ENCODE data around the gene PCYT1B.
"Not testable (repeated sequence)": the region's sequence is repeated elsewhere in the genome, so short reads cannot be mapped to it uniquely, and the experiment has no call there.

The PCYT1B gene

GRCh38 chrX:24643116-24643515, 4.0 kb downstream of the PCYT1B start:
- no peak for DNase-seq

- DNase-seq, result no peak
Measured at GRCh38 chrX:24629701-24630100, 17.4 kb downstream of the PCYT1B start.

- peak; percentile 56 for DNase-seq
Measured at GRCh38 chrX:24619647-24620046, 27.5 kb downstream of the PCYT1B start.

- DNase-seq, result no peak
Measured at GRCh38 chrX:24610516-24610915, 36.6 kb downstream of the PCYT1B start.

GRCh38 chrX:24607616-24608015, 39.5 kb downstream of the PCYT1B start:
- DNase-seq, result no peak

- not testable (repeated sequence) for DNase-seq
Measured at GRCh38 chrX:24605941-24606340, 41.2 kb downstream of the PCYT1B start.

- DNase-seq, result no peak
Measured at GRCh38 chrX:24603191-24603590, 44.0 kb downstream of the PCYT1B start.

- DNase-seq, result no peak
Measured at GRCh38 chrX:24601858-24602257, 45.3 kb downstream of the PCYT1B start.

- DNase-seq, result no peak
Measured at GRCh38 chrX:24594501-24594900, 52.6 kb downstream of the PCYT1B start.

GRCh38 chrX:24590111-24590510, 57.0 kb downstream of the PCYT1B start:
- no peak for DNase-seq

GRCh38 chrX:24577091-24577490, 70.1 kb downstream of the PCYT1B start:
- DNase-seq, result no peak

- no peak for DNase-seq
Measured at GRCh38 chrX:24575496-24575895, 71.7 kb downstream of the PCYT1B start.

- DNase-seq, result no peak
Measured at GRCh38 chrX:24574743-24575142, 72.4 kb downstream of the PCYT1B start.

- no peak for DNase-seq
Measured at GRCh38 chrX:24567169-24567568, 80.0 kb downstream of the PCYT1B start.

- DNase-seq, result no peak
Measured at GRCh38 chrX:24566240-24566639, 80.9 kb downstream of the PCYT1B start.

GRCh38 chrX:24563291-24564010, 83.7 kb downstream of the PCYT1B start:
- no peak for DNase-seq

- DNase-seq, result no peak
Measured at GRCh38 chrX:24561121-24561520, 86.0 kb downstream of the PCYT1B start.

GRCh38 chrX:24553011-24553410, 94.1 kb downstream of the PCYT1B start:
- no peak for DNase-seq

- no peak for DNase-seq
Measured at GRCh38 chrX:24550166-24550565, 97.0 kb downstream of the PCYT1B start.

- DNase-seq, result no peak
Measured at GRCh38 chrX:24547961-24548360, 99.2 kb downstream of the PCYT1B start.

GRCh38 chrX:24542756-24543155, 104.4 kb downstream of the PCYT1B start:
- DNase-seq, result no peak

GRCh38 chrX:24536551-24536950, 110.6 kb downstream of the PCYT1B start:
- no peak for DNase-seq

- no peak for DNase-seq
Measured at GRCh38 chrX:24528605-24529004, 118.5 kb downstream of the PCYT1B start.

- no peak for DNase-seq
Measured at GRCh38 chrX:24526616-24527015, 120.5 kb downstream of the PCYT1B start.

- DNase-seq, result no peak
Measured at GRCh38 chrX:24525455-24525854, 121.7 kb downstream of the PCYT1B start.

Data from fibroblast of skin of abdomen (primary cell).